GM23248 (cell line): ENCODE results near the gene ATG2A.

Experiments used
- EZH2 ChIP-seq: fragments of 200-600 bp; sonication (generic); IDR thresholded peaks from 2 replicates; pipeline ENCODE4 v1.6.1; 2018; ENCODE audit warnings: antibody characterized with exemption, mild to moderate bottlenecking; ENCODE audit not compliant: insufficient read depth, poor library complexity, severe bottlenecking
- EZH2phosphoT487 ChIP-seq: fragments of 200-600 bp; sonication (generic); IDR thresholded peaks from 2 replicates; pipeline ENCODE4 v1.6.1; 2018; ENCODE audit warnings: antibody characterized with exemption, moderate library complexity, mild to moderate bottlenecking, low read depth; ENCODE audit not compliant: insufficient read depth

- TF ChIP-seq EZH2, result no peak
- TF ChIP-seq EZH2phosphoT487, result no peak
Observed at GRCh38 chr11:64853709-64854108, 63.3 kb downstream of the ATG2A start.
